Kidney epithelial cell (primary cell): ENCODE measurements around the gene FNDC11. TPM values are rescaled to one million over a fixed set of nuclear protein-coding genes. Genes with fewer than 3 reads are reported as not detected.

Experiments
- DNase-seq: peaks from one replicate; pipeline ENCODE4 v3.0.0-alpha.2; 2010; ENCODE audit warnings: low read depth
- H3K27me3 ChIP-seq: 2 replicates; pipeline ENCODE4 v1.6.0; 2011; ENCODE audit warnings: low read length; ENCODE audit not compliant: control insufficient read depth, insufficient read depth
- H3K36me3 ChIP-seq: 2 replicates; pipeline ENCODE4 v1.5.1; 2011; ENCODE audit warnings: low read length; ENCODE audit not compliant: control insufficient read depth, insufficient read depth
- H3K4me3 ChIP-seq: 2 replicates; pipeline ENCODE4 v1.5.1; 2011; ENCODE audit warnings: low read depth, mild to moderate bottlenecking, control low read depth, low read length
- CTCF ChIP-seq: IDR thresholded peaks from 2 replicates; pipeline ENCODE4 v1.5.1; 2011; ENCODE audit warnings: mild to moderate bottlenecking, moderate library complexity, low read length, control low read depth, inconsistent platforms; ENCODE audit not compliant: insufficient read depth, poor library complexity, severe bottlenecking
- total RNA-seq: library from RNA; depleted of rRNA; stranded (reverse); fragments of >200 nt; gene quantifications from 2 replicates; pipeline ENCODE4 v1.2.3, GENCODE V29; 2015

FNDC11 gene
- total RNA-seq, 1 donor from 2014 or later: 1.1 TPM

- Histone ChIP-seq H3K27me3 (peaks cover 30% of the 10 kb centered on the region), H3K4me3 (no peak overlapping the region), H3K36me3 (no peaks in the 10 kb centered on the region)
- no peak for TF ChIP-seq CTCF
- no peak for DNase-seq
Measured at GRCh38 chr20:63543733-63544132, 10.2 kb upstream of the FNDC11 start.

GRCh38 chr20:63544241-63544957, 9.6 kb upstream of the FNDC11 start:
- no peak for TF ChIP-seq CTCF
- peaks cover 34% of the 10 kb centered on the region for H3K27me3 ChIP-seq
- no peak for DNase-seq

GRCh38 chr20:63544958-63545516, 8.9 kb upstream of the FNDC11 start:
- Histone ChIP-seq H3K27me3 (peaks cover 39% of the 10 kb centered on the region), H3K36me3 (no peaks in the 10 kb centered on the region), H3K4me3 (no peak overlapping the region)
- TF ChIP-seq CTCF: no peak
- DNase-seq: no peak

More at GRCh38 chr20:63544241-63544957, 9.6 kb upstream of the FNDC11 start:
- no peak overlapping the region for H3K4me3 ChIP-seq
- H3K36me3 ChIP-seq: no peaks in the 10 kb centered on the region

GRCh38 chr20:63545814-63546213, 8.1 kb upstream of the FNDC11 start:
- Histone ChIP-seq H3K27me3 (peaks cover 39% of the 10 kb centered on the region), H3K36me3 (no peaks in the 10 kb centered on the region), H3K4me3 (no peak overlapping the region)
- no peak for DNase-seq
- TF ChIP-seq CTCF: no peak

- no peaks in the 10 kb centered on the region for H3K36me3 ChIP-seq
- H3K4me3 ChIP-seq: no peak overlapping the region
- no peak for DNase-seq
- TF ChIP-seq CTCF: no peak
- peaks cover 41% of the 10 kb centered on the region for H3K27me3 ChIP-seq
Measured at GRCh38 chr20:63546256-63546955, 7.6 kb upstream of the FNDC11 start.
